GM18858 (cell line): ENCODE data around the gene DCTN5.
A peak's percentile ranks its signal among the peaks of the same experiment; 100 is the strongest.

Source experiments
- ATAC-seq: cut with Tn5 transposase; IDR thresholded peaks from one replicate; pipeline ENCODE4 v1.9.1; 2021; ENCODE audit not compliant: unreplicated experiment

The DCTN5 gene

DNA sequence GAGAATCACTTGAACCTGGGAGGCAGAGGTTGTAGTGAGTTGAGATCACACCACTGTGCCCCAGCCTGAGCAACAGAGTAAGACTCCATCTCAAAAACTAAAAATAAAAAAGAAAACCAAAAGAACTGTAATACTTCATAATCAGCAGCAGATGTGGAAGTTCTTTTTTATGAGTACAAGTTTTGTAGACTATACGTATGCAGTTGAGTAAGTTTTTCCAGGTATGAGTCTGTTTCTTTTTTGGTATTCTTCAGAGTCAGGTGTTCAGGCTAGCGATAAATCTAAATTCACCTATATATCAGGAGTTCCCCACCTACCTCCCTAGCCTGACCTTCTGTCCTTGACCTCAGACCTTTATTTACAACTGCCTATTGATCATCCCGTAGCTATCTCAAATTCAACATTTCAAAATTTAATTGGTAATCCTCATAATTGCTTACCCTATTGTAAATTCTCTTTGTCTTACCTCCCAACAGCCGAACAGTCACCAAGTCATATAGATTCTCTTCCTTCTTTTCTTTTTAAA, 10.7 kb downstream of the DCTN5 start:
- ATAC-seq, result no peak

DNA sequence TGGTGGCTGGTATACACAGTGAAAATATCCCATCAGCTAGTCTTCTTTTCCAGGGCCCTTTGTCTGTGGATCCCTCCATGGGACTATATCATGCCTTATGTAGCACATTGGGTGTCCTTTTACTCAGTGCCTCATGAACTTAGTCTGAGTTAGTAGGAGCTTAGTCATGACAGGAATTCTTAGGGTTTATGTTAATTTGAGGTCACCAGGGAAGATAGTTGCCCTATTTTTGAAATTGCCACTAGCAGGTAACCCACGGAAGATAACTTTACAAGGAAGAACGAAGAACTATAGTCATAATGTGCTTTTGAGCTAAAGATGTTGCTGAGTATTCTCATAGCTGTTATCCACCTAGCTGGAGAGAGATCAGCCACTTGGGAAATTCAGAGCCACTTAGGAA, 22.7 kb downstream of the DCTN5 start:
- no peak for ATAC-seq

- ATAC-seq, result no peak
Measured at GRCh38 chr16:23666571-23667354, 25.5 kb downstream of the DCTN5 start.

GRCh38 chr16:23667355-23667659, 26.0 kb downstream of the DCTN5 start:
- ATAC-seq, result no peak

GRCh38 chr16:23668225-23668624, 27.0 kb downstream of the DCTN5 start:
- ATAC-seq, result no peak

- no peak for ATAC-seq
Measured at GRCh38 chr16:23668873-23669272, 27.6 kb downstream of the DCTN5 start.

GRCh38 chr16:23670137-23670776, 29.0 kb downstream of the DCTN5 start:
- peak; percentile 94 for ATAC-seq

DNA sequence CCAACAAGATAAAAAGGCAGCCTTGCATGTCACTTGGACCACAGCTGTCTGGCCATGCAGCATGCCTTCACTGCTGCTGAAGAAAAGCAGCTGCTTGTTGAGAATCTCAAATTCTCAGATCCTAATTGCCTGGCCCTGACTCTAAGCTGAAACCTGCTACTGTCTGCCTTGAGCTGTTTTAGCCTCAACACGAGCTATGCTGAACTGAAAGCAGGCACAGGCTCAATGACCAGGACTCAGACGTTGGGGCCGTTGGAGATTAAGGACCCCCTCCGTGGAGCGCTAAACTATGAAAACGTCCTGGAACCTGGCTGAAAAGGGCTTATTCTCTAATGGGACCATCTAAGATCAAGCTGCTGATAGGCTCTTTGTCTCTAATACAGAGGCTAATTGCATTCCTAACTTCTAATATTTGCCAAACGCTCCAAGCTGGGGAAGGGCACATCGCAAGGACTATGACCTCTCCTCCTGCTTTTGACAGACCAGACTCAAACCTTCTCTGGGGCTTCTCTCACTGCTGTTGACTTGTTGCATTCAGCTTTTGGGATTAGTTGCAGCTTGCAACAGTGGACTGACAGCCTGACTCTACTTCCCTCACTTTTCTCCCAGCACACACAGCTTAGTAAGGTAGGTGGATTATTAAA, 32.8 kb downstream of the DCTN5 start:
- no peak for ATAC-seq

GRCh38 chr16:23676924-23677480, 35.7 kb downstream of the DCTN5 start:
- ATAC-seq, result no peak

- peak; percentile 88 for ATAC-seq
Measured at GRCh38 chr16:23678430-23679273, 37.4 kb downstream of the DCTN5 start, which contains the start of gene PLK1. Gene PLK1, plus strand, starts transcription at chr16:23678889. Its CDS starts 44 bp downstream, at chr16:23678933.

GRCh38 chr16:23679274-23679985, 38.2 kb downstream of the DCTN5 start:
- ATAC-seq, result no peak

DNA sequence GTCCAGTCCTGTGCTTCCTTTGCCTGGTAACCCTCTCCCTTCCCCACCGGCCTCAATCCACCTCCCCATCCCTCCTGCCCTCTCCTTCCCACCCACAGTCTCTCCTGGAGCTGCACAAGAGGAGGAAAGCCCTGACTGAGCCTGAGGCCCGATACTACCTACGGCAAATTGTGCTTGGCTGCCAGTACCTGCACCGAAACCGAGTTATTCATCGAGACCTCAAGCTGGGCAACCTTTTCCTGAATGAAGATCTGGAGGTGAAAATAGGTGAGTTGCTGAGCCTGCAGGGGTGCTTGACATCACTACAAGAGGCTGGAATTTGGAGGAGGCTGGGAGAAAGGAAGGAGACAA, 38.7 kb downstream of the DCTN5 start:
- ATAC-seq, result no peak

DNA sequence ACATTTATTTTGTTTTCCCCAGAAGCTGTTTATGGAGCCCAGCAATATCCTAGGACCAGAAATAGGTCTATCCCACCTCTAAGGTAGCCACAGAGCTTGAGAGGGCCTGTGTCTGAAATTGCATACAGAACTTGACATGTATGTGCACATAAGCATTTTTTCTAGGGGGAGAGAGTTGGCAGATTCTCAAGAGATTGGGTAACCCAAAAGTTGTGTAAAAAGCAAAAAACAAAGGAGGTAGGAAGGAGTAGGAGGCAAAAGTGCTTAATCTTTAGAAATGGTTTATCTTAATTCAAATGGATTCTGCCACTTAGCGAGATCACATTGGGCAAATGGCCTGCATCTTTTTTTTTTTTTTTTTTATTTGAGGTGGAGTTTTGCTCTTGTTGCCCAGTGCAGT, 40.9 kb downstream of the DCTN5 start:
- no peak for ATAC-seq

DNA sequence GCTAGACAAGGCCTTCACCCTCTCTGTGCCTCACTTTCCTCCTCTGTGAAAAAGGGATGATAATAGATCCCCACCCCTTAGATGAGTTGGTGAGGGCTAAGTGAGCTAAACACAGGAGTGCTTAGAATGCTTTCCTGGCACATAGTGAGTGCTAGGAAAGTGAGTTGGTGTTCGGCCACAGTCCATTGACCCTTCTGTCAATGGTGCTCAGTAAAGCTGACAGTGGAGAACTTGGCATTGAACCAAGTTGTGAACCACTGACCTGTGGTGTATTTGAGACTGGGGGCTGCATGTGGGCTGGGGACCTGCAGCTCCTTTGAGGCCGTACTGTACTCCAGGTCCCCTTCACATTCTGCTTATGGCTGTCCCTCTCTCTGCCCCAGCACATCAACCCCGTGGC, 42.2 kb downstream of the DCTN5 start:
- no peak for ATAC-seq

- ATAC-seq, result no peak
Measured at GRCh38 chr16:23687034-23687808, 46.0 kb downstream of the DCTN5 start.

DNA sequence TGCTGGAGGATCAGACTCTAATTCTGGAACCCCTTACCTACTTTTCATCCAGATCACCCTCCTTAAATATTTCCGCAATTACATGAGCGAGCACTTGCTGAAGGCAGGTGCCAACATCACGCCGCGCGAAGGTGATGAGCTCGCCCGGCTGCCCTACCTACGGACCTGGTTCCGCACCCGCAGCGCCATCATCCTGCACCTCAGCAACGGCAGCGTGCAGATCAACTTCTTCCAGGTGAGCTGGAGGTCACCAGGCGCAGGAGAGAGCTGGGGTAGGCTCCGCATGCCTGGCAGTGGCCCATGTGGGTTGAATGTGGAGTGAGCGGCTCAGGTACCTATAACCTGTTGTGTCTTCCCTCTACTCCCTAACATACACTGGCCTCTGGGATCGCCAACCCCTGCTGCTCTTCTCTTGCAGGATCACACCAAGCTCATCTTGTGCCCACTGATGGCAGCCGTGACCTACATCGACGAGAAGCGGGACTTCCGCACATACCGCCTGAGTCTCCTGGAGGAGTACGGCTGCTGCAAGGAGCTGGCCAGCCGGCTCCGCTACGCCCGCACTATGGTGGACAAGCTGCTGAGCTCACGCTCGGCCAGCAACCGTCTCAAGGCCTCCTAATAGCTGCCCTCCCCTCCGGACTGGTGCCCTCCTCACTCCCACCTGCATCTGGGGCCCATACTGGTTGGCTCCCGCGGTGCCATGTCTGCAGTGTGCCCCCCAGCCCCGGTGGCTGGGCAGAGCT, 48.3 kb downstream of the DCTN5 start:
- no peak for ATAC-seq

DNA sequence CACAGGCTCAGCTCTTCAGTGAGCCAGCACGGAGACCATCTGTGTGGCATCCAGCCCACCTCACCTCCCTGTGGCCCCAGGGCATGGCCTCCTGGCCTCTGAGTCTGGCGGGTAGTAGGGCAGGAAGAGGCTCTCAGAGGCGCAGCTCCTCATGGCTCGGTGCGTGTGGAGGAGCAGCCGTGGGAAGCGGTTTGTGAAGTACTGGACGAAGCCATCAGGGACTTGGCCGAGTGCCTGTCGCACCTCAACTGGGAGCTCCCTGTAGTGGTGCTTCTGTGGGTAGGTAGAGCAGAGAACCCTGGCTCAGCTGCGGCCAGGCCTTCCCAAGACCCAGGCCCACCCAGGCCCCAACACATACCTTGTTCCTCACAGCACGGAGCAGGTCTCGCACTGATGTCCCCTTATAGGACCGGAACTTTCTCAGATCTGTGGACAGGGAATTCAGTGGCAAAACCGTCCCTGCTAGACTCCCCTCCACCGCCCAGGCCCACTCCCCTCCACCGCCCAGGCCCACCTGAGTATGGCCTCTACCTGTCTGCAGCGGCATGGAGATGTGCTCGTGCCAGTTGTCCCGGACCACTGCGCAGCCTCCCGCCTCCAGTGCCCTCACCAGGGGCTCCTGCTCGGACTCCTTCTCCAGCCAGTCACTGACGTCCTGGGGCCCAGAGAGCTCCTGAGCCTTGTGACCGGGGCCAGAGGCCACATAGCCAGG, 49.7 kb downstream of the DCTN5 start:
- no peak for ATAC-seq
